ENCODE data around the gene FAM13A. TPM values are rescaled to one million over a fixed set of nuclear protein-coding genes. Genes with fewer than 3 reads are reported as not detected.

Gene FAM13A
- total and polyA plus RNA-seq, 10 donors: 2.7 to 24.9 (median 18.3) TPM

DNA sequence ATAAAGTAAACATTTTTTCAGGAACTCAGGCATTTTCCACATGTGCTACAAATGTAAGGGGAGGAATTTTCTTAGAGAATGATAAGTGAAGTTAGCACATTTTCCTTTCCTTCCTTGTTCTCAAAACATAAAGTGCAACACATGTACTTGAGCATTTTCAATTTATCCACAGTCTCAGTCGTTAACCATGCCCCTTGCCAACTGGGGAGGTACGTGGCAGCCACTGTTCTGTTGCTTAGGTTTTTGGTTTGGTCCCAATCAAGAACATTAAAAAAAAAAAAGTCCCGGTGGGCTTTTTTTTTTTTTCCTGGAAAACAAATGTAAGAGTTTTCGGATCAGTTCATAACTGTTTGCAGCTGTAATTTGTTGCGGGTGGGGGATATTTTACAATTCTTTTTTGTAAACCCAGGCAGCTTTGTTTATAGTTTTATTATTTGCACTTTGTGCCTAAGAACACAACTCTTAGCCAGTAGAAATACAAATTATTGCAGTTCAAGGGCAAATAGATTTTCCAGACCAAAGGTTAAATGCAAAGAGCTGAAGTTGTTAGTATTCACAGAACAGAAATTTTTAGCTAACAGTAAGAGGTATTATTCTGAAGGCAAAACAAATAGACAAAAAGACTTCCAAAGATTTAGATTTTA is 247.3 kb downstream of the FAM13A start:
- no peaks in the 10 kb centered on the region for H3K36me3 ChIP-seq
- H3K27ac ChIP-seq: no peak overlapping the region
- H3K9me3 ChIP-seq: no peaks in the 10 kb centered on the region
- H3K4me1 ChIP-seq: peaks cover 0 to 20% (median 0%) of the 10 kb centered on the region in 6 donors
- WGBS, 5 donors: 79 to 83% (median 81%) methylated on average over 5 of the region's 5 CpGs
- TF ChIP-seq CTCF (IDR thresholded peaks at IDR 0.05 in 8 of 11, conservative IDR thresholded peaks at IDR 0.05 in 3 of 11) (no peak), POLR2A (IDR thresholded peaks at IDR 0.05) (no peak), POLR2AphosphoS5 (IDR thresholded peaks at IDR 0.05) (no peak)
- no peaks in the 10 kb centered on the region for H3K27me3 ChIP-seq (replicated peaks in 1 of 7)
- DNase-seq: no peak
- intact Hi-C loops (cut with DNase I; ENCODE audit: low total_unique reads): no loop called here
- H3K4me3 ChIP-seq: no peak overlapping the region

- H3K27me3 ChIP-seq (replicated peaks in 1 of 7): no peaks in the 10 kb centered on the region
- peaks cover 0 to 21% (median 0%) of the 10 kb centered on the region in 6 donors for H3K4me1 ChIP-seq
- no peak overlapping the region for H3K4me3 ChIP-seq
- WGBS, 5 donors: 77 to 95% (median 90%) methylated on average over 2 of the region's 2 CpGs
- H3K36me3 ChIP-seq: no peaks in the 10 kb centered on the region
- H3K27ac ChIP-seq: no peak overlapping the region
- intact Hi-C loops (cut with DNase I; ENCODE audit: low total_unique reads): no loop called here
- no peak for DNase-seq
- TF ChIP-seq CTCF (IDR thresholded peaks at IDR 0.05 in 8 of 11, conservative IDR thresholded peaks at IDR 0.05 in 3 of 11) (no peak), POLR2AphosphoS5 (IDR thresholded peaks at IDR 0.05) (no peak), POLR2A (IDR thresholded peaks at IDR 0.05) (no peak)
- H3K9me3 ChIP-seq: no peaks in the 10 kb centered on the region
Measured at GRCh38 chr4:88809101-88809500, 247.9 kb downstream of the FAM13A start.

DNA sequence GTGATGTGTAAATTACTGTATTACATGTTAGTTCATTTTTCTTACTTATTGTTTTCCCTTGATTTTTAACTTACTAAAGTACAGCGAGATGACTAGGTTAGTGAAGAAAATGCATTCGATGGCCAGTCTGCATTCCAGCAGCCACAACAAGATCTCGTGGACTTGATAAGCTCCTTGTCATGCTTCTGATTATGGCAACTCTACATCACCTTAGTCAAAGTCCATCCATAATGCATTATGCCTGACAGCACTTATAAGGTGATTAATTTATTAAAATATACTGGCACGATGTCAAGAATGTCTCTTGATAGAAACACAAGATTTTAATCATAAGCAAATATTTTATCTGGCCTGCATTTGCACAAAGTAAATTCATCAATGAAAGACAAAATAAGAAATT is 249.5 kb downstream of the FAM13A start:
- 80 to 95% (median 89%) methylated on average over 4 of the region's 4 CpGs for WGBS, 5 donors
- Histone ChIP-seq H3K27me3 (replicated peaks in 1 of 7) (no peaks in the 10 kb centered on the region), H3K4me1 (peaks cover 0 to 37% (median 2%) of the 10 kb centered on the region in 6 donors), H3K9me3 (no peaks in the 10 kb centered on the region), H3K27ac (no peak overlapping the region), H3K36me3 (no peaks in the 10 kb centered on the region), H3K4me3 (no peak overlapping the region)
- TF ChIP-seq CTCF (IDR thresholded peaks at IDR 0.05 in 8 of 11, conservative IDR thresholded peaks at IDR 0.05 in 3 of 11) (no peak), POLR2AphosphoS5 (IDR thresholded peaks at IDR 0.05) (no peak), POLR2A (IDR thresholded peaks at IDR 0.05) (no peak)
- intact Hi-C loops (cut with DNase I; ENCODE audit: low total_unique reads): no loop called here
- DNase-seq: no peak

DNA sequence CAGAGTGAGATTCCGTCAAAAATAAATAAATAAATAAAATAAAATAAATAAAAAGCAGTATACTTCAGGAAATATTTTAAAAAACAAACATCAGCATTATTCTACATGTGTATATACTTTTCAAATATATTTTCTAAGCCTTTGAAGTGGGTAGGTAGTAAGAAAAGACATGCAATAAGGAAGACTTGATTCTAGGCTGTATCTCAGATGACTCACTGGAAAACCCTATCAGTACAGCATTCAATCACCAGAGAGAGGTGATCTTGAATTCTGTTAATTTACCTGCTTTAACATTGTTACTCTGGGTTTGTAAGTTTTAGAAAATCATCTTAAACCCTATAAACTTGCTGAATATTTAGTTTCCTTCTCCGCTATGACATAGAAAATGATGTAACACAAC is 252.8 kb downstream of the FAM13A start:
- WGBS, 5 donors: 83 to 96% (median 91%) methylated on average over 2 of the region's 2 CpGs
- intact Hi-C loops (cut with DNase I; ENCODE audit: low total_unique reads): no loop called here
- peak overlapping the region in 4 of 8 donors; percentile 43 to 71 (median 67) for H3K27ac ChIP-seq

More for the DNA sequence above, 252.8 kb downstream of the FAM13A start:
- Histone ChIP-seq H3K4me1 (peaks cover 0 to 29% (median 2%) of the 10 kb centered on the region in 6 donors), H3K9me3 (no peaks in the 10 kb centered on the region), H3K27me3 (replicated peaks in 1 of 7) (no peaks in the 10 kb centered on the region), H3K4me3 (no peak overlapping the region), H3K36me3 (no peaks in the 10 kb centered on the region)
- DNase-seq: no peak
- TF ChIP-seq POLR2AphosphoS5 (IDR thresholded peaks at IDR 0.05) (no peak), POLR2A (IDR thresholded peaks at IDR 0.05) (no peak), CTCF (IDR thresholded peaks at IDR 0.05 in 8 of 11, conservative IDR thresholded peaks at IDR 0.05 in 3 of 11) (no peak)
